Endothelial cell of umbilical vein (primary cell): ENCODE measurements around the gene OR9G4. TPM values are rescaled to one million over a fixed set of nuclear protein-coding genes. Genes with fewer than 3 reads are reported as not detected.

Experiments
- BruUV-seq: library from RNA; stranded (reverse); fragments of 400-500 nt; replicated peaks from 2 replicates; lab custom pipeline; 2021; lab: Mats Ljungman, UMichigan
- CTCF ChIA-PET: fragments of 300-600, 350-600 bp; sonication (Branson Sonifier 250); formaldehyde crosslinking; loops from one replicate; lab custom pipeline; 2021; ENCODE audit warnings: antibody characterized with exemption, inconsistent platforms; lab: Charles Lee
- POLR2A ChIA-PET: fragments of 300-600, 350-600 bp; sonication (Branson Sonifier 250); formaldehyde crosslinking; loops from one replicate; lab custom pipeline; 2021; ENCODE audit warnings: antibody characterized with exemption, inconsistent platforms; lab: Charles Lee
- DNase-seq: peaks from one replicate; pipeline ENCODE4 v3.0.0-alpha.2; 2011; ENCODE audit warnings: low read depth, low spot score
- FAIRE-seq: peaks from 2 replicates; lab custom pipeline; 2011; peaks lifted over from hg19 to GRCh38; lab: Jason Lieb, UNC
- H2AFZ ChIP-seq: 2 replicates; pipeline ENCODE4 v1.6.0; 2012; ENCODE audit warnings: low read depth, low read length, control low read depth, inconsistent platforms
- H3K27ac ChIP-seq: 2 replicates; pipeline ENCODE4 v1.5.1; 2011; ENCODE audit warnings: low read depth, mild to moderate bottlenecking, control low read depth, low read length, moderate library complexity; ENCODE audit not compliant: insufficient read depth
- H3K27me3 ChIP-seq, 2 experiments: 2 replicates each; pipeline versions ENCODE4 v1.6.0 to v1.6.1; 2011; ENCODE audit warnings: low read length in 2 of 2, mixed read lengths in 1 of 2; ENCODE audit not compliant: control insufficient read depth in 2 of 2, insufficient read depth in 2 of 2
- H3K36me3 ChIP-seq, 2 experiments: 2 replicates in 1 of 2; 3 replicates in 1 of 2; pipeline ENCODE4 v1.5.1; 2011; ENCODE audit warnings: low read length in 2 of 2, mild to moderate bottlenecking in 1 of 2, moderate library complexity in 1 of 2; ENCODE audit not compliant: control insufficient read depth in 2 of 2, insufficient read depth in 2 of 2; ENCODE audit errors: extremely low read depth in 1 of 2
- H3K4me1 ChIP-seq: 3 replicates; pipeline ENCODE4 v1.5.1; 2011; ENCODE audit warnings: mild to moderate bottlenecking, low read length; ENCODE audit not compliant: control insufficient read depth, insufficient read depth; ENCODE audit errors: extremely low read depth
- H3K4me2 ChIP-seq: 2 replicates; pipeline ENCODE4 v1.6.1; 2011; ENCODE audit warnings: low read length, control low read depth, mixed read lengths; ENCODE audit not compliant: insufficient read depth
- H3K4me3 ChIP-seq, 3 experiments: fragments of 200-600 bp in 1 of 3; sonication (generic), shearing (Covaris generic) in 1 of 3; replicated peaks in 1 of 3; 2 replicates each; pipeline ENCODE4 v1.5.1; 2011 to 2016; ENCODE audit warnings: control low read depth in 3 of 3, low read length in 3 of 3, mild to moderate bottlenecking in 2 of 3, inconsistent platforms in 1 of 3, low read depth in 1 of 3, moderate library complexity in 1 of 3; ENCODE audit not compliant: insufficient read depth in 1 of 3
- H3K79me2 ChIP-seq: 2 replicates; pipeline ENCODE4 v1.6.0; 2012; ENCODE audit warnings: low read length, inconsistent platforms; ENCODE audit not compliant: control insufficient read depth, insufficient read depth
- H3K9ac ChIP-seq: replicated peaks from 2 replicates; pipeline ENCODE3; 2011; ENCODE audit warnings: low read length, control low read depth; ENCODE audit not compliant: insufficient read depth; ENCODE audit errors: extremely low read depth
- H3K9me1 ChIP-seq: replicated peaks from 3 replicates; pipeline ENCODE4 v1.6.0; 2011; ENCODE audit warnings: mild to moderate bottlenecking, low read length; ENCODE audit not compliant: control insufficient read depth, insufficient read depth; ENCODE audit errors: extremely low read depth
- H3K9me3 ChIP-seq: replicated peaks from 2 replicates; pipeline ENCODE4 v1.5.1; 2012; ENCODE audit warnings: low read length, inconsistent platforms; ENCODE audit not compliant: control insufficient read depth, insufficient read depth
- H4K20me1 ChIP-seq: replicated peaks from 2 replicates; pipeline ENCODE3; 2011; ENCODE audit warnings: mild to moderate bottlenecking, low read length; ENCODE audit not compliant: control insufficient read depth, insufficient read depth; ENCODE audit errors: extremely low read depth
- CTCF ChIP-seq, 2 donors: IDR thresholded peaks; 1 replicate in 1 of 2; 2 replicates in 1 of 2; pipeline ENCODE4 v1.5.1; 2011; ENCODE audit warnings: low read length in 2 of 2, mild to moderate bottlenecking in 2 of 2, moderate library complexity in 2 of 2, control low read depth in 1 of 2, inconsistent platforms in 1 of 2, low read depth in 1 of 2; ENCODE audit not compliant: insufficient read depth in 1 of 2; ENCODE audit errors: extremely low read depth in 1 of 2
- EZH2 ChIP-seq: IDR thresholded peaks from 2 replicates; pipeline ENCODE4 v1.6.1; 2012; ENCODE audit warnings: borderline replicate concordance, low read depth, mild to moderate bottlenecking, moderate library complexity, low read length, inconsistent platforms; ENCODE audit not compliant: severe bottlenecking
- FOS ChIP-seq: IDR thresholded peaks from 2 replicates; pipeline ENCODE4 v1.6.1; 2011; ENCODE audit warnings: mild to moderate bottlenecking, low read length, moderate library complexity, borderline replicate concordance; ENCODE audit not compliant: insufficient read depth
- JUN ChIP-seq: IDR thresholded peaks from 2 replicates; pipeline ENCODE4 v1.6.1; 2011; ENCODE audit warnings: borderline replicate concordance, low read depth; ENCODE audit not compliant: insufficient read length, insufficient read depth
- MYC ChIP-seq: IDR thresholded peaks from one replicate; pipeline ENCODE4 v1.6.1; 2011; ENCODE audit warnings: mild to moderate bottlenecking, low read depth, low read length
- POLR2A ChIP-seq: IDR thresholded peaks from 2 replicates; pipeline ENCODE4 v1.6.1; 2012; ENCODE audit warnings: low read depth, mild to moderate bottlenecking, control low read depth, low read length
- POLR2AphosphoS5 ChIP-seq: IDR thresholded peaks from 2 replicates; pipeline ENCODE4 v1.6.1; 2012; ENCODE audit warnings: low read depth, mild to moderate bottlenecking, control low read depth, low read length, moderate library complexity; ENCODE audit not compliant: insufficient read depth
- dilution Hi-C: fragments of 300-500 bp; cut with MboI; formaldehyde crosslinking; loops from one replicate; pipeline ENCODE4 v1.15.0; 2019; ENCODE audit warnings: low sequenced_read_pairs; ENCODE audit not compliant: extremely low pct_ligation_motif_present
- intact Hi-C: fragments of 100-400 bp; cut with micrococcal nuclease; formaldehyde crosslinking; loops from one replicate; pipeline ENCODE4 v1.10.0; 2022
- microRNA-seq: library from miRNA; unstranded; fragments of <30 nt; microRNA quantifications from one replicate; pipeline ENCODE4 v1.2.0, GENCODE V29; 2021; ENCODE audit warnings: borderline number of aligned reads, borderline replicate concordance
- polyA plus RNA-seq, 4 experiments: library from polyadenylated mRNA; depleted of rRNA in 3 of 4; stranded (reverse) in 3 of 4; unstranded in 1 of 4; fragments of >200 nt; gene quantifications; 2 replicates each; pipeline versions ENCODE4 v1.2.1 to v1.2.3, GENCODE V29; 2011 to 2012; ENCODE audit warnings: missing spikeins in 1 of 4
- small RNA-seq: library from RNA; depleted of rRNA; stranded (forward); fragments of <200 nt; gene quantifications from one replicate; pipeline ENCODE3, GENCODE V24; 2012; ENCODE audit warnings: low replicate concordance, low read depth; ENCODE audit not compliant: insufficient read depth, insufficient read length
- total RNA-seq: library from RNA; stranded (reverse); gene quantifications from 2 replicates; pipeline ENCODE4 v1.2.3, GENCODE V29; 2021

The OR9G4 gene
- total and polyA plus RNA-seq, 2 donors (not counting 3 experiments of a cell fraction or from before 2014, with no cell fraction given): not detected

- Histone ChIP-seq H3K27ac (no peak overlapping the region), H3K79me2 (no peaks in the 10 kb centered on the region), H3K9me3 (peaks cover 2% of the 10 kb centered on the region), H2AFZ (no peak overlapping the region), H3K4me2 (no peak overlapping the region), H3K27me3 (no peaks in the 10 kb centered on the region), H3K4me1 (no peaks in the 10 kb centered on the region), H3K36me3 (no peaks in the 10 kb centered on the region), H3K9me1 (no peaks in the 10 kb centered on the region), H4K20me1 (no peaks in the 10 kb centered on the region), H3K4me3 (no peak overlapping the region), H3K9ac (no peak overlapping the region)
- intact Hi-C loops (no loop called here), dilution Hi-C loops (no loop called here)
- no peak for FAIRE-seq
- POLR2A ChIA-PET: no interaction called here
- TF ChIP-seq FOS (no peak), POLR2A (no peak), POLR2AphosphoS5 (no peak), JUN (no peak), EZH2 (no peak), MYC (no peak), CTCF (IDR thresholded peaks at IDR 0.05; ENCODE audit: extremely low read depth in 1 of 2, insufficient read depth in 1 of 2, low read depth in 1 of 2, low read length in 2 of 2) (no peak)
- no TSS peak for BruUV-seq
- no peak for DNase-seq
- CTCF ChIA-PET: no interaction called here
Measured at GRCh38 chr11:56693428-56693827, 55.1 kb downstream of the OR9G4 start.

Small RNAs within 50 kb of the gene (microRNA-seq; reads per million reads assigned to microRNA genes)
- not detected for gene MIR6128

Small RNAs within 50 kb of the gene (small RNA-seq; reads per million reads assigned to genes)
- gene AP001803.1 (not detected), gene MIR6128 (not detected)

Other genes starting within 250 kb of the OR9G4 start
- gene OR5M11, start 205.4 kb downstream of the OR9G4 start, total RNA-seq: not detected in 2 replicates
- gene OR5M11, start 205.4 kb downstream of the OR9G4 start, polyA plus RNA-seq: not detected in 2 replicates
- not detected in 2 replicates for gene OR5M10, start 171.0 kb downstream of the OR9G4 start, total RNA-seq
- gene OR5M10, start 171.0 kb downstream of the OR9G4 start, polyA plus RNA-seq: not detected in 2 replicates
- not detected in 2 replicates for gene OR5M1, start 133.8 kb downstream of the OR9G4 start, total RNA-seq
- not detected in 2 replicates for gene OR5M1, start 133.8 kb downstream of the OR9G4 start, polyA plus RNA-seq
- gene OR5AP2, start 106.3 kb downstream of the OR9G4 start, total RNA-seq: not detected in 2 replicates
- not detected in 2 replicates for gene OR5AP2, start 106.3 kb downstream of the OR9G4 start, polyA plus RNA-seq
- gene OR5AR1, start 85.0 kb downstream of the OR9G4 start, total RNA-seq: not detected in 2 replicates
- gene OR5AR1, start 85.0 kb downstream of the OR9G4 start, polyA plus RNA-seq: not detected in 2 replicates
- gene OR9G1, start 49.6 kb downstream of the OR9G4 start, total RNA-seq: not detected in 2 replicates
- gene OR9G1, start 49.6 kb downstream of the OR9G4 start, polyA plus RNA-seq: not detected in 2 replicates
- not detected in 2 replicates for gene OR5AK2, start 240.2 kb upstream of the OR9G4 start, total RNA-seq
- not detected in 2 replicates for gene OR5AK2, start 240.2 kb upstream of the OR9G4 start, polyA plus RNA-seq